KMS-11 (cell line): Measurements from ENCODE around the gene TSPYL2.

Experiments
- H2AFZ ChIP-seq: fragments of 200-600 bp; sonication (generic); 2 replicates; pipeline ENCODE4 v1.6.1; 2016; ENCODE audit warnings: antibody characterized with exemption, mixed run types, low read depth
- H3K27ac ChIP-seq: fragments of 200-600 bp; sonication (generic); 2 replicates; pipeline ENCODE4 v1.6.1; 2016; ENCODE audit warnings: mild to moderate bottlenecking, mixed run types
- H3K27me3 ChIP-seq: fragments of 200-600 bp; sonication (generic); 2 replicates; pipeline ENCODE4 v1.6.1; 2017; ENCODE audit warnings: mild to moderate bottlenecking, low read depth, mixed run types, moderate library complexity; ENCODE audit not compliant: insufficient read depth
- H3K36me3 ChIP-seq: fragments of 200-600 bp; sonication (generic); 2 replicates; pipeline ENCODE4 v1.6.1; 2017; ENCODE audit warnings: mild to moderate bottlenecking, mixed run types; ENCODE audit not compliant: insufficient read depth
- H3K4me1 ChIP-seq: fragments of 200-600 bp; sonication (generic); 2 replicates; pipeline ENCODE4 v1.6.1; 2016; ENCODE audit warnings: mild to moderate bottlenecking, low read depth, mixed run types; ENCODE audit not compliant: poor library complexity, severe bottlenecking
- H3K4me2 ChIP-seq: fragments of 200-600 bp; sonication (generic); 2 replicates; pipeline ENCODE4 v1.7.0; 2016; ENCODE audit warnings: mild to moderate bottlenecking, mixed run types
- H3K4me3 ChIP-seq: fragments of 200-600 bp; sonication (generic); IDR thresholded peaks from 2 replicates; pipeline ENCODE4 v1.6.1; 2017; ENCODE audit warnings: low read depth, low read length, mixed read lengths; ENCODE audit not compliant: insufficient read depth
- H3K79me2 ChIP-seq: fragments of 200-600 bp; sonication (generic); 2 replicates; pipeline ENCODE4 v1.6.1; 2016; ENCODE audit warnings: low read depth, mixed run types; ENCODE audit not compliant: insufficient read depth
- H3K9ac ChIP-seq: fragments of 200-600 bp; sonication (generic); 2 replicates; pipeline ENCODE4 v1.6.1; 2016; ENCODE audit warnings: mild to moderate bottlenecking, mixed run types
- H4K20me1 ChIP-seq: fragments of 200-600 bp; sonication (generic); 2 replicates; pipeline ENCODE4 v1.6.1; 2016; ENCODE audit warnings: mild to moderate bottlenecking, mixed run types; ENCODE audit not compliant: insufficient read depth
- CTCF ChIP-seq: fragments of 200-600 bp; sonication (generic); conservative IDR thresholded peaks from 2 replicates; pipeline ENCODE4 v1.6.1; 2017; ENCODE audit warnings: low read depth, mild to moderate bottlenecking, antibody characterized with exemption, low read length, moderate library complexity, mixed read lengths

Gene TSPYL2

GRCh38 chrX:53086464-53086863 lies 4.3 kb downstream of the TSPYL2 start:
- TF ChIP-seq CTCF: no peak
- Histone ChIP-seq H3K4me3 (no peak overlapping the region), H2AFZ (no peak overlapping the region), H3K27ac (no peak overlapping the region), H3K9ac (no peak overlapping the region), H3K4me1 (no peaks in the 10 kb centered on the region), H4K20me1 (no peaks in the 10 kb centered on the region), H3K4me2 (no peak overlapping the region), H3K36me3 (no peaks in the 10 kb centered on the region), H3K79me2 (no peaks in the 10 kb centered on the region), H3K27me3 (no peaks in the 10 kb centered on the region)

- H3K9ac ChIP-seq: no peak overlapping the region
- H2AFZ ChIP-seq: no peak overlapping the region
- H3K4me3 ChIP-seq: no peak overlapping the region
- no peaks in the 10 kb centered on the region for H3K79me2 ChIP-seq
- H3K36me3 ChIP-seq: no peaks in the 10 kb centered on the region
- H3K27me3 ChIP-seq: no peaks in the 10 kb centered on the region
- H3K4me1 ChIP-seq: no peaks in the 10 kb centered on the region
- H3K4me2 ChIP-seq: no peak overlapping the region
- H4K20me1 ChIP-seq: no peaks in the 10 kb centered on the region
- no peak overlapping the region for H3K27ac ChIP-seq
- no peak for TF ChIP-seq CTCF
These were observed 5.2 kb downstream of the TSPYL2 start for GRCh38 chrX:53087388-53087831.

GRCh38 chrX:53088136-53088974 lies 6.2 kb downstream of the TSPYL2 start:
- H3K4me1 ChIP-seq: no peaks in the 10 kb centered on the region
- H2AFZ ChIP-seq: no peak overlapping the region
- H3K79me2 ChIP-seq: no peaks in the 10 kb centered on the region
- H3K4me2 ChIP-seq: no peak overlapping the region
- no peaks in the 10 kb centered on the region for H3K27me3 ChIP-seq
- H3K4me3 ChIP-seq: no peak overlapping the region
- no peak overlapping the region for H3K27ac ChIP-seq
- TF ChIP-seq CTCF: no peak
- H3K9ac ChIP-seq: no peak overlapping the region
- no peaks in the 10 kb centered on the region for H4K20me1 ChIP-seq
- H3K36me3 ChIP-seq: no peaks in the 10 kb centered on the region

GRCh38 chrX:53089224-53089842 lies 7.2 kb downstream of the TSPYL2 start:
- Histone ChIP-seq H3K4me3 (no peak overlapping the region), H3K4me2 (no peak overlapping the region), H4K20me1 (no peaks in the 10 kb centered on the region), H2AFZ (no peak overlapping the region), H3K27me3 (no peaks in the 10 kb centered on the region), H3K4me1 (no peaks in the 10 kb centered on the region), H3K36me3 (no peaks in the 10 kb centered on the region), H3K27ac (no peak overlapping the region), H3K79me2 (no peaks in the 10 kb centered on the region), H3K9ac (no peak overlapping the region)
- peak; percentile 61 for TF ChIP-seq CTCF
